ENCODE data around the gene WDR38. TPM values are rescaled to one million over a fixed set of nuclear protein-coding genes. Genes with fewer than 3 reads are reported as not detected.
A peak's percentile ranks its signal among the peaks of the same experiment; 100 is the strongest.

WDR38 gene
- polyA plus RNA-seq, 2 donors = not detected

- H3K9me3 ChIP-seq (ENCODE audit: control insufficient read depth in 2 of 2, insufficient read depth in 1 of 2, low read depth in 1 of 2, low read length in 1 of 2) = no peaks in the 10 kb centered on the region
- no peak overlapping the region for H3K27ac ChIP-seq (ENCODE audit: low read depth in 2 of 2, low read length in 1 of 2)
- no peak overlapping the region for H3K4me3 ChIP-seq (ENCODE audit: low read depth in 1 of 2, low read length in 2 of 2)
- no peaks in the 10 kb centered on the region for H3K27me3 ChIP-seq (ENCODE audit: control insufficient read depth in 1 of 2, insufficient read depth in 2 of 2, low read length in 2 of 2)
- peaks cover 10 to 43% of the 10 kb centered on the region in 2 donors for H3K36me3 ChIP-seq (ENCODE audit: control insufficient read depth in 2 of 2, insufficient read depth in 2 of 2, low read length in 1 of 2)
- WGBS, 2 donors = 75 to 77% methylated on average over 18 of the region's 18 CpGs
- H3K4me1 ChIP-seq (ENCODE audit: control insufficient read depth in 2 of 2, insufficient read depth in 2 of 2, low read length in 1 of 2) = peaks cover 4 to 11% of the 10 kb centered on the region in 2 donors
Measured at GRCh38 chr9:124855566-124855943, 2.3 kb downstream of the WDR38 start.

- Histone ChIP-seq H3K36me3 (ENCODE audit: control insufficient read depth in 2 of 2, insufficient read depth in 2 of 2, low read length in 1 of 2) (peaks cover 10 to 43% of the 10 kb centered on the region in 2 donors), H3K27ac (ENCODE audit: low read depth in 2 of 2, low read length in 1 of 2) (peak overlapping the region in 1 of 2 donors; percentile 62), H3K27me3 (ENCODE audit: control insufficient read depth in 1 of 2, insufficient read depth in 2 of 2, low read length in 2 of 2) (no peaks in the 10 kb centered on the region), H3K4me1 (ENCODE audit: control insufficient read depth in 2 of 2, insufficient read depth in 2 of 2, low read length in 1 of 2) (peaks cover 4 to 11% of the 10 kb centered on the region in 2 donors), H3K4me3 (ENCODE audit: low read depth in 1 of 2, low read length in 2 of 2) (no peak overlapping the region), H3K9me3 (ENCODE audit: control insufficient read depth in 2 of 2, insufficient read depth in 1 of 2, low read depth in 1 of 2, low read length in 1 of 2) (no peaks in the 10 kb centered on the region)
- WGBS, 2 donors = 58 to 61% methylated on average over 16 of the region's 16 CpGs
Measured at GRCh38 chr9:124855944-124856765, 2.9 kb downstream of the WDR38 start.

DNA sequence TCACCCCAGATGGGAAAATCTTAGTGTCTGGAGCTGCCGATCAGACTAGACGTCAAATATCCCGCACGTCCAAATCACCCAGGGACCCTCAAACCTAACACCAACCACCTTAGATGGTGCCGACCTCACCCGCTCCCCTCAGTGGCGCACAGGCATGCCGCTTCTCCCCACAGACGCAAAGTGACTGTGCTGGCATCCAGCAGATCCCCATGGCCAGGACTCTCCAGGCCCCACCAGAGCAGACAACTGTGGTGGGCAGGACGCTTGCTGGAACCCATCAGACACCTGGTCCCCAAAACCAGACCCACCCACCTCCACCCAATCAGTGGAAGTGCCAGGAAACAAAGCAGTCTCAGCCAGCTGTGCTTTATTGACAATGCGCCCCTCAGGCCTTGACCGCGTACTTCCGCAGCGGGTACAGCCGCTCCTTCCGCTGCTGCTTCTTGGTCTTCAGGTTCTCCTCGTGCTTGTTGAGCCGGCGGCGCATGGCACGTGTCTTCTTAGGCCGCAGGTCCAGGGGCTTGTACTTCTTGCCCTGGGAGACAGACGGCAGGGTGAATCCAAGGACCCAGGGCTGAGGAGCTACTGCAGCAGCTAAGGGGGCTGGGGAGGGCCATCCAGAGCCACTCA is 4.4 kb downstream of the WDR38 start:
- Histone ChIP-seq H3K36me3 (ENCODE audit: control insufficient read depth in 2 of 2, insufficient read depth in 2 of 2, low read length in 1 of 2) (peaks cover 10 to 43% of the 10 kb centered on the region in 2 donors), H3K9me3 (ENCODE audit: control insufficient read depth in 2 of 2, insufficient read depth in 1 of 2, low read depth in 1 of 2, low read length in 1 of 2) (no peaks in the 10 kb centered on the region), H3K27ac (ENCODE audit: low read depth in 2 of 2, low read length in 1 of 2) (peak overlapping the region in 1 of 2 donors; percentile 36), H3K4me3 (ENCODE audit: low read depth in 1 of 2, low read length in 2 of 2) (no peak overlapping the region), H3K27me3 (ENCODE audit: control insufficient read depth in 1 of 2, insufficient read depth in 2 of 2, low read length in 2 of 2) (no peaks in the 10 kb centered on the region), H3K4me1 (ENCODE audit: control insufficient read depth in 2 of 2, insufficient read depth in 2 of 2, low read length in 1 of 2) (peaks cover 4 to 7% of the 10 kb centered on the region in 2 donors)
- WGBS, 2 donors = 77 to 84% methylated on average over 24 of the region's 24 CpGs

DNA sequence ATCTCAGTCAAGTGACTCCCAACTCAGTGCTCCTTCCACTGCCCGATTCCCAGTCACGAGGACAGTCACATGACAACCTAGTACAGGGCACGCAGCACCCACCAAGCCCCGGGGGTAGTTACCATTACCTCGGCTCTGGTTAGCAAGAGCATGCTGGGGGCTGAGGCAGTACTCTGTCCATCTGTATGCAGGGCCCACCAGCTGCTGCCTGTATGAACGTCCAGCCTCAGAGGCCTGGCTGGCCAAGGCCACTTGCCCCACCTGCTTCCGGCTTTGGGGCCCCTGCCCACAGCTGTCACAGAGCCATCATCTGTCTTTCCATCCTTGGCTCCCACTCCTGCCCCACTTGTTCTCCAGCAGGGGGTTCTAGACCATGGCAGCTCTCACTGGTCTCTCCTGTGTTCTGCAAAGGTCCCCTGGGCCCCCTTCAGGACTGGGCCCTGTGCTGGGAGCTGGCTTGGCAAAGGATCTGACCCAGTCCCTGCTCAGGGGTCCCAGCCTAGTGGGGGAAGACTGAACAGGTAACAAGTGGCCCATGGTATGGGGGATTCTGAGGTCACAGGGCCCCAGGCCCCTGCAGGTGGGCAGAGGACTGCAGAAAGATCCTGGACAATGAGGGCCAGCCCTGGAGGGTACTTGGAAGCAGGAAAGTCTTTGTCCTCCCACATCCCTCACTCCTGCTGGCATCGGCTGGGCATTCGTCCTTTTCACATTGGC is 5.2 kb downstream of the WDR38 start:
- H3K4me1 ChIP-seq (ENCODE audit: control insufficient read depth in 2 of 2, insufficient read depth in 2 of 2, low read length in 1 of 2) = peaks cover 2 to 4% of the 10 kb centered on the region in 2 donors
- no peaks in the 10 kb centered on the region for H3K27me3 ChIP-seq (ENCODE audit: control insufficient read depth in 1 of 2, insufficient read depth in 2 of 2, low read length in 2 of 2)
- peaks cover 10 to 43% of the 10 kb centered on the region in 2 donors for H3K36me3 ChIP-seq (ENCODE audit: control insufficient read depth in 2 of 2, insufficient read depth in 2 of 2, low read length in 1 of 2)
- H3K27ac ChIP-seq (ENCODE audit: low read depth in 2 of 2, low read length in 1 of 2) = no peak overlapping the region
- H3K4me3 ChIP-seq (ENCODE audit: low read depth in 1 of 2, low read length in 2 of 2) = no peak overlapping the region
- 64 to 71% methylated on average over 9 of the region's 9 CpGs for WGBS, 2 donors
- no peaks in the 10 kb centered on the region for H3K9me3 ChIP-seq (ENCODE audit: control insufficient read depth in 2 of 2, insufficient read depth in 1 of 2, low read depth in 1 of 2, low read length in 1 of 2)

GRCh38 chr9:124859803-124860581 is 6.7 kb downstream of the WDR38 start:
- Histone ChIP-seq H3K9me3 (ENCODE audit: control insufficient read depth in 2 of 2, insufficient read depth in 1 of 2, low read depth in 1 of 2, low read length in 1 of 2) (no peaks in the 10 kb centered on the region), H3K4me1 (ENCODE audit: control insufficient read depth in 2 of 2, insufficient read depth in 2 of 2, low read length in 1 of 2) (peaks cover 2 to 6% of the 10 kb centered on the region in 2 donors), H3K27me3 (ENCODE audit: control insufficient read depth in 1 of 2, insufficient read depth in 2 of 2, low read length in 2 of 2) (no peaks in the 10 kb centered on the region), H3K36me3 (ENCODE audit: control insufficient read depth in 2 of 2, insufficient read depth in 2 of 2, low read length in 1 of 2) (peaks cover 10 to 43% of the 10 kb centered on the region in 2 donors), H3K4me3 (ENCODE audit: low read depth in 1 of 2, low read length in 2 of 2) (peak overlapping the region; percentile 87 to 92), H3K27ac (ENCODE audit: low read depth in 2 of 2, low read length in 1 of 2) (peak overlapping the region in 1 of 2 donors; percentile 13)
- 39 to 44% methylated on average over 10 of the region's 10 CpGs for WGBS, 2 donors

- Histone ChIP-seq H3K27me3 (ENCODE audit: control insufficient read depth in 1 of 2, insufficient read depth in 2 of 2, low read length in 2 of 2) (no peaks in the 10 kb centered on the region), H3K4me3 (ENCODE audit: low read depth in 1 of 2, low read length in 2 of 2) (peak overlapping the region; percentile 87 to 92), H3K36me3 (ENCODE audit: control insufficient read depth in 2 of 2, insufficient read depth in 2 of 2, low read length in 1 of 2) (peaks cover 10 to 41% of the 10 kb centered on the region in 2 donors), H3K9me3 (ENCODE audit: control insufficient read depth in 2 of 2, insufficient read depth in 1 of 2, low read depth in 1 of 2, low read length in 1 of 2) (no peaks in the 10 kb centered on the region), H3K27ac (ENCODE audit: low read depth in 2 of 2, low read length in 1 of 2) (peak overlapping the region; percentile 87 to 94), H3K4me1 (ENCODE audit: control insufficient read depth in 2 of 2, insufficient read depth in 2 of 2, low read length in 1 of 2) (peaks cover 2 to 6% of the 10 kb centered on the region in 2 donors)
- WGBS, 2 donors = 6 to 7% methylated on average over 12 of the region's 12 CpGs
Measured at GRCh38 chr9:124860582-124861341, 7.5 kb downstream of the WDR38 start.

DNA sequence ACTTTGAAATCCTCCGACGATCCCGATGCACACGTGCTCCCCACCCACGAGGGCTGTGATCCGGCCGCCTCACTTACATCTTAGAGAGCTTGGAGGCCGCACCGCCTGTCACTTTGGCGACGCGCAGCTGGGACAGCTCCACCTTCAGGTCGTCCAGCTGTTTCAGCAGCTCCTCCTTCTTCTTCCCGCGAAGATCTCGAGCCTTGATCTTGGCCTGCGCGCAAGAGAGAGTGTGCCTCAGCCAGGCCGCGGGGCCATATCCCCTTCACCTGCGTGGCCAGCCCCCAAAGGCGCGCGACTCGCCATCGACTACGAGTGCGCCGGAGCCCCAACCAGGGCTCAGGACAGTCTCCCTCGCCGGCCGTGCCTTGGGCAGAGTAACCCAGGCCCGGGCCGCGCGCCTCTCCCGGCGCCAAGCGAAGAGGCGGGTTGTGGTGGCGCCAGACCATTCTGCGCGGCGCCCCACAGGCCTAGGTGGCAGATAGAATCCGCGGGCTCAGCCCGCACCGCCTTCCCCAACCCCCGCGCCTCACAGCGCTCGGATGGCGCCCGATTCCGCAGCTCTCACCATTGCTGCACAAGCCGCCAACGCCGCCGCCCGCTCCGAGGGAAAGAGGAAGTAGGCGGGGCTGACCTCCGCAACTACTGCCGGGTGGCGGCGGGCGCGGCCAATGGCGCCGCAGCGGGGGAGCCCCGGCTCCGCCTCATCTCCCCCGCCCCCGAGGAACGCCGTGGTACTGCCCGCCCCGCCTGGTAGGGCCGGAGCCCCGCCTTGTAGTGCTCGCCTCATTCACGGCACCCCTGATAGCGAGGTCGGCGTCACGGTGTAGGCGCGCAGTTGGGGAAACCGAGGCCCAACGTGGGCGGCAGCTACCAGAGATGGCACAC is 8.3 kb downstream of the WDR38 start, which contains the start of the genes ARPC5L and RPL35:
ARPC5L (plus strand) TSS at position 789 of the 888 bp plus-strand sequence. CDS start 7,161 bp downstream, outside the sequence.
RPL35 (minus strand) TSS at position 616 of the 888 bp plus-strand sequence; CDS start at position 571, 45 bp downstream.
- Histone ChIP-seq H3K4me3 (ENCODE audit: low read depth in 1 of 2, low read length in 2 of 2) (peak within 1 kb of the TSS; percentile 87 to 92), H3K27ac (ENCODE audit: low read depth in 2 of 2, low read length in 1 of 2) (peak within 1 kb of the TSS; percentile 90 to 99), H3K36me3 (ENCODE audit: control insufficient read depth in 2 of 2, insufficient read depth in 2 of 2, low read length in 1 of 2) (peaks cover 7 to 36% of the 10 kb centered on the region in 2 donors), H3K27me3 (ENCODE audit: control insufficient read depth in 1 of 2, insufficient read depth in 2 of 2, low read length in 2 of 2) (no peaks in the 10 kb centered on the region), H3K4me1 (ENCODE audit: control insufficient read depth in 2 of 2, insufficient read depth in 2 of 2, low read length in 1 of 2) (peaks cover 2 to 6% of the 10 kb centered on the region in 2 donors), H3K9me3 (ENCODE audit: control insufficient read depth in 2 of 2, insufficient read depth in 1 of 2, low read depth in 1 of 2, low read length in 1 of 2) (no peaks in the 10 kb centered on the region)
- WGBS, 2 donors = 0% methylated on average over 91 to 92 of the region's 92 CpGs

GRCh38 chr9:124863371-124863871 is 10.2 kb downstream of the WDR38 start:
- peaks cover 2 to 8% of the 10 kb centered on the region in 2 donors for H3K4me1 ChIP-seq (ENCODE audit: control insufficient read depth in 2 of 2, insufficient read depth in 2 of 2, low read length in 1 of 2)
- peak overlapping the region; percentile 90 to 99 for H3K27ac ChIP-seq (ENCODE audit: low read depth in 2 of 2, low read length in 1 of 2)
- no peaks in the 10 kb centered on the region for H3K9me3 ChIP-seq (ENCODE audit: control insufficient read depth in 2 of 2, insufficient read depth in 1 of 2, low read depth in 1 of 2, low read length in 1 of 2)
- WGBS, 2 donors = 36 to 41% methylated on average over 7 of the region's 7 CpGs
- no peaks in the 10 kb centered on the region for H3K27me3 ChIP-seq (ENCODE audit: control insufficient read depth in 1 of 2, insufficient read depth in 2 of 2, low read length in 2 of 2)
- H3K36me3 ChIP-seq (ENCODE audit: control insufficient read depth in 2 of 2, insufficient read depth in 2 of 2, low read length in 1 of 2) = peaks cover 3 to 19% of the 10 kb centered on the region in 2 donors
- no peak overlapping the region for H3K4me3 ChIP-seq (ENCODE audit: low read depth in 1 of 2, low read length in 2 of 2)
